ENCODE results near the gene MGLL. TPM values are rescaled to one million over a fixed set of nuclear protein-coding genes. Genes with fewer than 3 reads are reported as not detected.
A peak's percentile ranks its signal among the peaks of the same experiment; 100 is the strongest.
"Not testable (repeated sequence)": the region's sequence is repeated elsewhere in the genome, so short reads cannot be mapped to it uniquely, and the experiment has no call there.

The MGLL gene
- total RNA-seq, 4 donors from 2014 or later = 58.9 to 129 (median 96.3) TPM

DNA sequence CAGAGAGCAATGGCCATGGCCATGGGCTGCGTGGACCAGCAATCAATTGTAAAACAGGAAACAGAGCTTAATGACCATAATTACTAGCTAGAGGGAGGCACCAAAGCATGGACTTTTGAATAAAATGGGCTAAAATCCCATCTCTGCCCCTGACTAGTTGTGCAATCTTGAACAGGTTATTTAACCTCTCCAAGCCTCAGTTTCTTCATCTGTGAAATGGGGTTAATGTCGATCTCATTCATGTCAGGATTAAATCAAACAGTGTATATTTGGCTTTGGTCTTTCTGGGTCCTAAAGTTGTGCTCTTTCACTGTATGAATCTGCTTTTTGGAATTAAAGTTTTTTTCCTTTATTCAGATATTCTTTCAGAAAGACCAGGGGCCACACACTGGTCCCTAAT is 113.5 kb downstream of the MGLL start:
- no peak for ATAC-seq (ENCODE audit: low FRiP score)
- TF ChIP-seq, protein P1, sequence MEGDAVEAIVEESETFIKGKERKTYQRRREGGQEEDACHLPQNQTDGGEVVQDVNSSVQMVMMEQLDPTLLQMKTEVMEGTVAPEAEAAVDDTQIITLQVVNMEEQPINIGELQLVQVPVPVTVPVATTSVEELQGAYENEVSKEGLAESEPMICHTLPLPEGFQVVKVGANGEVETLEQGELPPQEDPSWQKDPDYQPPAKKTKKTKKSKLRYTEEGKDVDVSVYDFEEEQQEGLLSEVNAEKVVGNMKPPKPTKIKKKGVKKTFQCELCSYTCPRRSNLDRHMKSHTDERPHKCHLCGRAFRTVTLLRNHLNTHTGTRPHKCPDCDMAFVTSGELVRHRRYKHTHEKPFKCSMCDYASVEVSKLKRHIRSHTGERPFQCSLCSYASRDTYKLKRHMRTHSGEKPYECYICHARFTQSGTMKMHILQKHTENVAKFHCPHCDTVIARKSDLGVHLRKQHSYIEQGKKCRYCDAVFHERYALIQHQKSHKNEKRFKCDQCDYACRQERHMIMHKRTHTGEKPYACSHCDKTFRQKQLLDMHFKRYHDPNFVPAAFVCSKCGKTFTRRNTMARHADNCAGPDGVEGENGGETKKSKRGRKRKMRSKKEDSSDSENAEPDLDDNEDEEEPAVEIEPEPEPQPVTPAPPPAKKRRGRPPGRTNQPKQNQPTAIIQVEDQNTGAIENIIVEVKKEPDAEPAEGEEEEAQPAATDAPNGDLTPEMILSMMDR (IDR thresholded peaks at IDR 0.05) = no peak

DNA sequence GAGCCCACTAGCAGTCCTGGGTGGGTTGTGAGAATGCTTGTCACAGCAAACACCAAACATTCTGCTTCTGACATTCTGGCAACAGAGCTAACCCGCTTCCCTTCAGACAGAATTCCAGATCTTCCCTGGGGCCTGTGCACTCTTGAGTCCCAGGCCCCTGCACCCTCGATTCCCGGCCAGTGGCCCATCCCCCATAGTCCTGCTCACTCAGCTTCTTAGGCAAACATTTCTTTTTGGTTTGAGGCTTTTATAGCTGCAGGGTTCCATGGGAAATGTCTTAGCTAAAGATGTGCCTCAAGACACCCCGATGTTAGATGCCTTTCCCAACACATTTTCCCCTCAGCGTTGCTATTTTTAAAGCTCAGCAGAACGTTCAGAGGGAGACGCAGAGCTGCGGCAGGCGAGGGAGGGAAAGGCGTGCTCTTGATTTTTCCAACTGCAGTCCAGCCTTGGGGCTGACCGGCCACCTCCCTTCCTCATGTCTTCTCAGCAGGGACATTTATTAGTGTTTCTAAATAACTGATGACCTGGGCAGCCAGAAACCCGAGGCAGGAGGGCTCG is 114.4 kb downstream of the MGLL start:
- TF ChIP-seq, protein P1 (IDR thresholded peaks at IDR 0.05) = no peak
- ATAC-seq (ENCODE audit: low FRiP score) (no peak), DNase-seq (ENCODE audit: low spot score) (no peak)

More for the DNA sequence above, 113.5 kb downstream of the MGLL start:
- no peak for DNase-seq (ENCODE audit: low spot score)

DNA sequence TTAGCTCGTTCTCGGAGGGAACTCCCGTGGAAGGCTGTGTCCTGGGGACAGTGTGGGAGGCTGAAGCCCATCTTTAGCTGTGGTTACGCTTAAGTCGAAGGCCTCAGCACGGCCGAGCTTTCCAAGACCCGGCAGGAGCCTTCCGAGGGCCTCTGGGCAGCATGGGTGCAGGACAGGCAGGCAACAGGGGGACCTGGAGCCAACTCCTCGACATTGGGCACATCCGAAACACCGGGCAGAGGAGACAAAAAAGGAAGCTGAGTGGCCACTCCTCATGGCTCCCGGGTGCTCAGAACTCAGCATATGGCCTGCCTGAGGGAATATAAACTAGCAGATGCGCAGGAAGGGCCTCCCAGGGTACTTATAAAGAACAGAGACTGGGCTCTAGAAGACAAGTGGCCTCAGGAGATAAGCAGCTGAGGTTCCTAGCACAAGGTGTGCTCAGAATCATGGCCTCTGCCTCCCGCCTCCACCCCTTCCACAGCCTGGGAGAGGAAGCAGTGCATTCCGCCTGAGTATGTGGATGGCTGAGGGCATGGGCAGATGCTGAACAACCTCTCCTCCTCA is 115.4 kb downstream of the MGLL start:
- ATAC-seq (ENCODE audit: low FRiP score) (no peak), DNase-seq (ENCODE audit: low spot score) (no peak)
- TF ChIP-seq, protein P1 (IDR thresholded peaks at IDR 0.05) = no peak

DNA sequence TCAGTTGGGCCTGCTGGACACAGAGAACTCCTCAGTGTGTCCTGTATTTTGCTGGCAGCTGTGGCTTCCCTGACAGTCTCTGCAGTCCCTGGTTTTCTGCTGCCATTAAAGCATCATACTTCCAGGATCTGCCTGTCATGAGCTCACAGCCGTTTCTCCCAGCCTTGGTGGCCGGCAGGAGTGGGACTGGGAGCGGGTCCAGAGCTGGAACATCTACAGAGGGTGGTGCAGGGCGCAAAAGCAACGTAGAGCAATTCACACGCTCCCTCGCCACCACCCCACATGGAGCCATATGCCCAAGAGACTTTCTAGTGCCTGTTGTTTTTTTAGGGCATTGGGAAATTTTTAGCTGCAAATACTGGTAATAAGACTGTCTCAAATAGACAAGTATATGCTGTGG is 116.0 kb downstream of the MGLL start:
- TF ChIP-seq, protein P1 (IDR thresholded peaks at IDR 0.05) = no peak
- DNase-seq (ENCODE audit: low spot score) (no peak), ATAC-seq (ENCODE audit: low FRiP score) (no peak)

DNA sequence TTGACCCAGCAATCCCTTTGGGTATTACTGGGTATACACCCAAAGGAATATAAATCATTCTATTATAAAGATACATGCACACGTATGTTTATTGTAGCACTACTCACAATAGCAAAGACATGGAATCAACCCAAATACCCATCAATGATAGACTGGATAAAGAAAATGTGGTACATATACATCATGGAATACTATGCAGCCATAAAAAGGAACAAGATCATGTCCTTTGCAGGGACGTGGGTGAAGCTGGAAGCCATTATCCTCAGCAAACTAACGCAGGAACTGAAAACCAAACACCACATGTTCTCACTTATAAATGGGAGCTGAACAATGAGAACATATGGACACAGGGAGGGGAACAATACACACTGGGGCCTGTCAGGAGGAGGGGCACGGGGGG is 117.5 kb downstream of the MGLL start:
- ATAC-seq (ENCODE audit: low FRiP score); DNase-seq (ENCODE audit: low spot score): not testable (repeated sequence)

DNA sequence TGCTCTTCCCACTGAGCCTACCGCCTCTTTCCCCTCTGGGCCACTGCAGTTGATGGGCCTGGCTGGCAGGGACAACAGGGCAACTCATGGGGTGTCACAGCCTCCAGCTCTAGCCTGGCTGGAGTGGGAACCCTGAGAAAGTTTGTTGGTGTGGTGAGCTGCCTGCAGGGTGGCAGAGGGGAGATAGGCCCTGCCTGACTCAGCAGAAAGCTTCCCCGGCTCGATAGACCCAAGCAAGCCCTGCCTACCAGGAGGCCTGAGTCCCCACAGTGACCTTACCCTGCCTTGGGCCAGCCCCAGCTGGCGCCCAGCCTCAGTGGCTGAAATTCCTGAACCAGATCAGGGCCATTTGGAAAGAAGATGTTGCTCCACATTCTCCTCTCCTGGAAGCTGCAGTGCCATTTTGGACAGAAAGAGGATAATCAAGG is 120.2 kb downstream of the MGLL start:
- DNase-seq (ENCODE audit: low spot score) = no peak
- TF ChIP-seq, protein P1 (IDR thresholded peaks at IDR 0.05) = no peak
- peak; percentile 9 for ATAC-seq (ENCODE audit: low FRiP score)

DNA sequence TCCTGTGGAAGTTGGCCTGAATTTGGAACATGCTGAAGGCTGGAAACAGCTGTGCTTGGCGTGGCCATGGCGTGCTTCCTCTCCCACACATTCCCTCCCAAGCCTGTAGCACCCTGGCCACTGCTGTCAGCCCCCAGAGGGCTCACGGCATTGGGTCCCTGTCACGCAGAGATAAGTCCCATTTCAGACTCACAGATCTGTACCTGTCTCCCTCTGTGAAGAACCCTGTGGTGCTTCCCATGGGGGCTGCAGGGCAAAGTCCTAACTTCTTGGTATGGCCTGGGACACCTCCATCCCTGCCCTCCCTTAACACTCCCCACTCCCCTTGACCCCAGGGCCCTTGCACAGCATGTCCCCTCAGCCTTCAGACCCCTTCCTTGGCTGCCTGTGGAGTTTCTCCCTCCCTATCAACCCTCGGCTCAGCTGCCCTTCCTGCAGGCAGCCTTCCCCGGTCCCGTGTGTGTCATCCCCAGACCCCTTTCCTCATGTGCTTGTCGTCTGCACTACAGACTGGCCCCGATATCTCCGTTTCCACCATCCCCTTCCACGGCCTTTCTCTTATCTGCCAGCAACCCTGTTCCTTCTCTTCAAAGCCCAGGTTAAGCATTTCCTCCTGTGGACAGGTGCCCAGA is 120.9 kb downstream of the MGLL start:
- DNase-seq (ENCODE audit: low spot score) = no peak
- TF ChIP-seq, protein P1 (IDR thresholded peaks at IDR 0.05) = no peak
- no peak for ATAC-seq (ENCODE audit: low FRiP score)
